IPS DF 4.7 (cell line): ENCODE measurements around the gene DNAH11.
"Not testable (repeated sequence)": the region's sequence is repeated elsewhere in the genome, so short reads cannot be mapped to it uniquely, and the experiment has no call there.

Source experiments
- DNase-seq: peaks from one replicate; pipeline ENCODE4 v3.0.0-alpha.2; 2013; ENCODE audit warnings: low spot score; ENCODE audit errors: extremely low read depth

DNAH11 gene

GRCh38 chr7:21883069-21883468 lies 340.2 kb downstream of the DNAH11 start:
- DNase-seq = no peak

GRCh38 chr7:21883501-21883900 lies 340.7 kb downstream of the DNAH11 start:
- not testable (repeated sequence) for DNase-seq

- DNase-seq = no peak
These were observed 341.7 kb downstream of the DNAH11 start for GRCh38 chr7:21884496-21884895.

- DNase-seq = no peak
These were observed 343.6 kb downstream of the DNAH11 start for GRCh38 chr7:21886396-21886795.

GRCh38 chr7:21887353-21887752 lies 344.5 kb downstream of the DNAH11 start:
- no peak for DNase-seq

- DNase-seq = no peak
These were observed 344.9 kb downstream of the DNAH11 start for GRCh38 chr7:21887779-21888178.

GRCh38 chr7:21891291-21891690 lies 348.5 kb downstream of the DNAH11 start:
- DNase-seq = no peak

GRCh38 chr7:21893401-21893800 lies 350.6 kb downstream of the DNAH11 start:
- no peak for DNase-seq

GRCh38 chr7:21898265-21898930 lies 355.6 kb downstream of the DNAH11 start:
- DNase-seq = no peak

GRCh38 chr7:21902240-21902639 lies 359.4 kb downstream of the DNAH11 start:
- no peak for DNase-seq

- no peak for DNase-seq
These were observed 360.4 kb downstream of the DNAH11 start for GRCh38 chr7:21903020-21903786.

GRCh38 chr7:21908746-21909145 lies 365.9 kb downstream of the DNAH11 start:
- DNase-seq = no peak

- no peak for DNase-seq
These were observed 367.4 kb downstream of the DNAH11 start for GRCh38 chr7:21910253-21910652.

GRCh38 chr7:21911341-21911875 lies 368.6 kb downstream of the DNAH11 start:
- DNase-seq = no peak

- DNase-seq = no peak
These were observed 369.5 kb downstream of the DNAH11 start for GRCh38 chr7:21912305-21912704.

- DNase-seq = no peak
These were observed 370.3 kb downstream of the DNAH11 start for GRCh38 chr7:21912931-21913780.

- no peak for DNase-seq
These were observed 371.8 kb downstream of the DNAH11 start for GRCh38 chr7:21914671-21915070.

- no peak for DNase-seq
These were observed 372.3 kb downstream of the DNAH11 start for GRCh38 chr7:21915140-21915539.

- no peak for DNase-seq
These were observed 373.3 kb downstream of the DNAH11 start for GRCh38 chr7:21916176-21916575.

- DNase-seq = no peak
These were observed 373.8 kb downstream of the DNAH11 start for GRCh38 chr7:21916629-21917028.

- no peak for DNase-seq
These were observed 375.4 kb downstream of the DNAH11 start for GRCh38 chr7:21918216-21918615.

GRCh38 chr7:21920936-21921335 lies 378.1 kb downstream of the DNAH11 start:
- DNase-seq = no peak
